ENCODE data around the gene PITRM1.

The PITRM1 gene

DNA sequence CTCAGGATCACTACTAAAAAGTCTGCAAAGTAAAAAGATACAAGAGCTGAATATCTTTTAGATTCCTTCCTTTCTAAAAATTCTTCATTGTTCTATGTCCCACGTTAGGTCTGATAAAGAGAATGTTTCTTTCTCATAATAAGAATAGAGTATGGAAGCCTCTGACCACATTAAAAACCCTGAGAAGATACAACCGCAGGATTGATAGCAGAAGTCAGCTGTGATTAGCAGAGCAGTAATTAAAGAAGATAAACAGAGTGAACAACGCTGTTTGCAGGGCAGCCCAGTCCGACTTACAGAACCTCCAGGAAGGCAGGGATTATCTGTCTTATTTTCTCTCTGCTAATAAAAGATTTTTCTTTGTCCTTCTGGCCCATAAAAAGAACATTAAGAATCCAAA lies 31.4 kb upstream of the PITRM1 start:
- H2AFZ ChIP-seq (ENCODE audit: low read length), result no peak overlapping the region
- H3K4me2 ChIP-seq (ENCODE audit: low read length), result no peak overlapping the region
- H3K4me3 ChIP-seq (ENCODE audit: low read depth, low read length, poor library complexity, severe bottlenecking), result no peak overlapping the region

GRCh38 chr10:3203016-3203811 lies 30.6 kb upstream of the PITRM1 start:
- H3K27ac ChIP-seq (ENCODE audit: low read depth, low read length, poor library complexity, severe bottlenecking), result no peak overlapping the region
- H2AFZ ChIP-seq (ENCODE audit: low read length), result no peak overlapping the region
- no peaks in the 10 kb centered on the region for H3K9me3 ChIP-seq (ENCODE audit: low read length)
- no peaks in the 10 kb centered on the region for H3K79me2 ChIP-seq (ENCODE audit: insufficient read depth, low read length)
- no peaks in the 10 kb centered on the region for H3F3A ChIP-seq (ENCODE audit: insufficient read depth, low read length)
- H3K4me3 ChIP-seq (ENCODE audit: low read depth, low read length, poor library complexity, severe bottlenecking), result no peak overlapping the region
- H3K36me3 ChIP-seq (ENCODE audit: insufficient read depth, low read length), result no peaks in the 10 kb centered on the region
- H3K4me1 ChIP-seq (ENCODE audit: insufficient read depth, low read length, severe bottlenecking), result no peaks in the 10 kb centered on the region
- no peaks in the 10 kb centered on the region for H4K20me1 ChIP-seq (ENCODE audit: insufficient read depth, low read length)
- no peak overlapping the region for H3K9ac ChIP-seq (ENCODE audit: low read length)
- H3K9me2 ChIP-seq (ENCODE audit: low read depth, low read length), result no peaks in the 10 kb centered on the region
- no peaks in the 10 kb centered on the region for H3K27me3 ChIP-seq (ENCODE audit: insufficient read depth, low read length)
- TF ChIP-seq EZH2 (IDR thresholded peaks at IDR 0.05; ENCODE audit: borderline replicate concordance, low read length) (no peak), CTCF (IDR thresholded peaks at IDR 0.05; ENCODE audit: low read length) (no peak)
- H3K4me2 ChIP-seq (ENCODE audit: low read length), result no peak overlapping the region

More for the DNA sequence above, 31.4 kb upstream of the PITRM1 start:
- Histone ChIP-seq H3K27me3 (ENCODE audit: insufficient read depth, low read length) (no peaks in the 10 kb centered on the region), H3K9ac (ENCODE audit: low read length) (no peak overlapping the region), H3K4me1 (ENCODE audit: insufficient read depth, low read length, severe bottlenecking) (no peaks in the 10 kb centered on the region), H3K9me3 (ENCODE audit: low read length) (no peaks in the 10 kb centered on the region), H4K20me1 (ENCODE audit: insufficient read depth, low read length) (no peaks in the 10 kb centered on the region), H3K79me2 (ENCODE audit: insufficient read depth, low read length) (no peaks in the 10 kb centered on the region), H3F3A (ENCODE audit: insufficient read depth, low read length) (no peaks in the 10 kb centered on the region), H3K27ac (ENCODE audit: low read depth, low read length, poor library complexity, severe bottlenecking) (no peak overlapping the region), H3K36me3 (ENCODE audit: insufficient read depth, low read length) (no peaks in the 10 kb centered on the region), H3K9me2 (ENCODE audit: low read depth, low read length) (no peaks in the 10 kb centered on the region)
- no peak for TF ChIP-seq CTCF (IDR thresholded peaks at IDR 0.05; ENCODE audit: low read length)
- no peak for TF ChIP-seq EZH2 (IDR thresholded peaks at IDR 0.05; ENCODE audit: borderline replicate concordance, low read length)

DNA sequence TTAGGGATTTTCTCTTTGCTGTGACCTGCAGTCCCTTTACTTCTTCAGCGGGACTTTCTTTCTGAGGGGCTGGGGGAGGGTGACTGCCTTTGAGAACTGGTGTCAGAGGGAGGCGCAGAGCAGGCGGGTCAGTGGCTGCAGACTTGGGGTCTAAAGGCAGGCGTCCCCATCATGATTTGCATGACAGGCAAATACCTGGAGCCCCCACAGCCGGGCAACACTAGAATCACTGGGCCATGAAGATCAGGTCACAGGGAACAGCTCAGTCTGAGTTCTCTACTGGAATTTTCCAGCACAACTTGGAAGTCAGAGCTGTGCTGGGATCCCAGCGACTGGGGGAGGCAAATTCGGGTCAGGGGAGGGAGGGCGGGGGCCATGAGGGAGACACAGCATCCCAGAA lies 29.2 kb upstream of the PITRM1 start:
- Histone ChIP-seq H3K27me3 (ENCODE audit: insufficient read depth, low read length) (no peaks in the 10 kb centered on the region), H3F3A (ENCODE audit: insufficient read depth, low read length) (no peaks in the 10 kb centered on the region), H3K36me3 (ENCODE audit: insufficient read depth, low read length) (no peaks in the 10 kb centered on the region), H3K9me2 (ENCODE audit: low read depth, low read length) (no peaks in the 10 kb centered on the region), H4K20me1 (ENCODE audit: insufficient read depth, low read length) (no peaks in the 10 kb centered on the region), H3K9ac (ENCODE audit: low read length) (no peak overlapping the region), H3K79me2 (ENCODE audit: insufficient read depth, low read length) (no peaks in the 10 kb centered on the region), H3K4me2 (ENCODE audit: low read length) (no peak overlapping the region), H3K27ac (ENCODE audit: low read depth, low read length, poor library complexity, severe bottlenecking) (no peak overlapping the region), H2AFZ (ENCODE audit: low read length) (no peak overlapping the region), H3K4me1 (ENCODE audit: insufficient read depth, low read length, severe bottlenecking) (no peaks in the 10 kb centered on the region), H3K4me3 (ENCODE audit: low read depth, low read length, poor library complexity, severe bottlenecking) (no peak overlapping the region), H3K9me3 (ENCODE audit: low read length) (no peaks in the 10 kb centered on the region)
- TF ChIP-seq EZH2 (IDR thresholded peaks at IDR 0.05; ENCODE audit: borderline replicate concordance, low read length) (no peak), CTCF (IDR thresholded peaks at IDR 0.05; ENCODE audit: low read length) (no peak)
